ENCODE measurements around the gene DMRT3. TPM values are rescaled to one million over a fixed set of nuclear protein-coding genes. Genes with fewer than 3 reads are reported as not detected.

Gene DMRT3
- total and polyA plus RNA-seq, 2 of the 8 experiments (the other 6 are each of a cell fraction or from before 2014, with no cell fraction given) = not detected

- H2AK5ac ChIP-seq (ENCODE audit: low read depth, low read length) = peak overlapping the region; percentile 7; the same call in 1 of the 2 replicates
- no peak overlapping the region for H3K56ac ChIP-seq (replicated peaks; ENCODE audit: insufficient read length, low read depth, low read length)
- H2BK20ac ChIP-seq (ENCODE audit: low read length) = no peak overlapping the region
- ChIA-PET CTCF (ENCODE audit: partially characterized antibody) (interaction anchor here (0.6 to 2.1 kb wide), 16 partner anchors 9 to 1025 kb away, joined by 3 to 8 read pairs (median 3); no protein-coding TSS in a partner anchor), POLR2A (ENCODE audit: partially characterized antibody) (no interaction called here)
- TF ChIP-seq RNF2 (IDR thresholded peaks at IDR 0.05; ENCODE audit: borderline replicate concordance, low read depth, low read length, missing control alignments, poor library complexity, severe bottlenecking) = peak; percentile 3
- no peak for TF ChIP-seq JUND (IDR thresholded peaks at IDR 0.05; ENCODE audit: low read length)
- peak; percentile 26 for TF ChIP-seq ASH2L (IDR thresholded peaks at IDR 0.05; ENCODE audit: low read length)
- TF ChIP-seq RAD21 (IDR thresholded peaks at IDR 0.05 in 1 of 2, conservative IDR thresholded peaks at IDR 0.05 in 1 of 2; ENCODE audit: low read depth in 2 of 2, low read length in 2 of 2) = no peak
- peak; percentile 52 for TF ChIP-seq NANOG (IDR thresholded peaks at IDR 0.05; ENCODE audit: insufficient read depth, low read depth, low read length, poor library complexity, severe bottlenecking)
- no peak overlapping the region for H4K5ac ChIP-seq (ENCODE audit: insufficient read length, low read depth, low read length)
- no peaks in the 10 kb centered on the region for H3K79me1 ChIP-seq (ENCODE audit: low read depth, low read length)
- no peak overlapping the region for H3K4ac ChIP-seq (replicated peaks; ENCODE audit: insufficient read length, low read depth, low read length)
- no peak overlapping the region for H2BK5ac ChIP-seq (ENCODE audit: low read depth, low read length)
- no peak overlapping the region for H3K23ac ChIP-seq (ENCODE audit: insufficient read length)
- DNase-seq (ENCODE audit: low read depth in 1 of 2, low spot score in 2 of 2) = no peak
- no peak overlapping the region for H4K8ac ChIP-seq (ENCODE audit: extremely low read depth, insufficient read depth, low read length)
- FAIRE-seq = no peak
- H2BK12ac ChIP-seq (ENCODE audit: low read depth, low read length) = 0 out of 2 replicates have a peak overlapping the region, but pooled peaks have one; percentile 19
- no peak overlapping the region for H3K27ac ChIP-seq (ENCODE audit: low read depth, low read length)
- peak overlapping the region; percentile 87 to 92 for H3K4me2 ChIP-seq (ENCODE audit: insufficient read depth in 1 of 2, low read depth in 2 of 2, low read length in 2 of 2)
- H3K79me2 ChIP-seq (ENCODE audit: control insufficient read depth in 1 of 2, insufficient read depth in 2 of 2, low read length in 2 of 2) = no peaks in the 10 kb centered on the region
- peaks cover 19 to 42% (median 26%) of the 10 kb centered on the region in 4 experiments for H3K4me1 ChIP-seq (replicated peaks in 1 of 4; ENCODE audit: control insufficient read depth in 3 of 4, insufficient read depth in 4 of 4, low read length in 3 of 4)
- no peaks in the 10 kb centered on the region for H3K9me3 ChIP-seq (ENCODE audit: insufficient read depth in 2 of 2, low read depth in 1 of 2, low read length in 1 of 2)
- no peak overlapping the region for H2BK120ac ChIP-seq (replicated peaks; ENCODE audit: low read depth, low read length)
- H2BK15ac ChIP-seq (ENCODE audit: low read length) = no peak overlapping the region
- H4K91ac ChIP-seq (replicated peaks; ENCODE audit: insufficient read length, low read length) = no peak overlapping the region
- H4K20me1 ChIP-seq (replicated peaks in 1 of 2; ENCODE audit: control insufficient read depth in 1 of 2, insufficient read depth in 2 of 2, low read length in 2 of 2) = peaks cover 14 to 33% of the 10 kb centered on the region in 2 experiments
- peak overlapping the region in 3 of 4 experiments; percentile 5 to 63 (median 19); a peak in 4 of 8 replicates for H3K4me3 ChIP-seq (ENCODE audit: extremely low read depth in 1 of 4, insufficient read depth in 2 of 4, low read depth in 3 of 4, low read length in 4 of 4)
- H3K27me3 ChIP-seq (replicated peaks in 1 of 4; ENCODE audit: control insufficient read depth in 3 of 4, extremely low read depth in 1 of 4, insufficient read depth in 3 of 4, low read length in 3 of 4) = peaks cover 85 to 97% (median 94%) of the 10 kb centered on the region in 4 experiments
- WGBS, 2 experiments (ENCODE audit: extremely low coverage in 1 of 2, insufficient coverage in 1 of 2, insufficient read length in 1 of 2, insufficient replicate concordance in 2 of 2, low coverage in 1 of 2, low lambda C conversion rate in 2 of 2, missing lambda C conversion rate in 1 of 2) = 6% methylated on average over 29 of the region's 29 CpGs; no CpG with 5 or more reads in 1 of the 2 experiments
- no peak overlapping the region for H3K14ac ChIP-seq (ENCODE audit: insufficient read length)
- peaks cover 0 to 10% (median 0%) of the 10 kb centered on the region in 4 experiments; a peak in 1 of 8 replicates for H3K36me3 ChIP-seq (ENCODE audit: control insufficient read depth in 2 of 4, insufficient read depth in 4 of 4, low read length in 3 of 4)
- no peak overlapping the region for H3K18ac ChIP-seq (ENCODE audit: extremely low read depth, low read length)
- no peak overlapping the region for H3K9ac ChIP-seq (replicated peaks in 1 of 4; ENCODE audit: extremely low read depth in 1 of 4, low read depth in 3 of 4, low read length in 3 of 4)
- H2AFZ ChIP-seq (ENCODE audit: low read length) = no peak overlapping the region
- H3K23me2 ChIP-seq (ENCODE audit: low read depth, low read length) = peaks cover 22% of the 10 kb centered on the region; the same call in 1 of the 2 replicates
Observed at GRCh38 chr9:974031-974995, 2.1 kb upstream of the DMRT3 start.
